GM12801 (cell line): ENCODE data around the gene DUSP3.

Experiments used
- CTCF ChIP-seq: IDR thresholded peaks from one replicate; pipeline ENCODE4 v1.5.1; 2011; ENCODE audit warnings: control low read depth; ENCODE audit not compliant: insufficient read length; ENCODE audit errors: extremely low read depth

DUSP3 gene

GRCh38 chr17:43767053-43767712 is 11.6 kb downstream of the DUSP3 start:
- no peak for TF ChIP-seq CTCF

- TF ChIP-seq CTCF, result no peak
Observed at GRCh38 chr17:43766413-43767052, 12.2 kb downstream of the DUSP3 start.

DNA sequence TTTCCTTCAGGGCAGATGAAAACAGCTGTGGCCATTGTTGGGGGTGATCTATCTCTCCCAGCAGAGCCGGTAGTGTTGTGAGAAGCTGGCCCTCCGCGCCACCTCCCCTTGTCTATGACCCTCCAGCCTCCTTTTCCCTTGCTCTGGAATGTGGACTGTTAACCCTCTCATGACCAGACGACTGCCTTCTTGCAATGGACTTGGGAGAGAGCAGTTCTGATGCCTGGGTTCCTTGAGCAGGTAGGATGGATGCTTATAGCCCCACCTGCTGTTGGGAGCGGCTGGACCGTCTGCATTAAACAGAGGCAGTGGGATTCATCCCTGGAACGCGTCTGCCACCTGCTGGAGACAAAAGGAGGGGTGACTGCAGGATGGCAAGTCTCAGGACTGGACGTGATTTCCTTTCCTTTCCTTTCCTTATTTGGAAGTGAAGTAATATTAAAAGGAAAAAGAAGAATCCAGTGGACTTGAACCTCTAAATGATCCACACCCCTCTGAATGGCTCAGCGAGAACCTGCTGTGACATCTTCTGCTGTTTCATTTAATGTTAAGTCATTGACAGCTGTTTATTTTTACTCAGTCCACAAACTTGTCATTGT is 18.4 kb downstream of the DUSP3 start:
- peak; percentile 95 for TF ChIP-seq CTCF

DNA sequence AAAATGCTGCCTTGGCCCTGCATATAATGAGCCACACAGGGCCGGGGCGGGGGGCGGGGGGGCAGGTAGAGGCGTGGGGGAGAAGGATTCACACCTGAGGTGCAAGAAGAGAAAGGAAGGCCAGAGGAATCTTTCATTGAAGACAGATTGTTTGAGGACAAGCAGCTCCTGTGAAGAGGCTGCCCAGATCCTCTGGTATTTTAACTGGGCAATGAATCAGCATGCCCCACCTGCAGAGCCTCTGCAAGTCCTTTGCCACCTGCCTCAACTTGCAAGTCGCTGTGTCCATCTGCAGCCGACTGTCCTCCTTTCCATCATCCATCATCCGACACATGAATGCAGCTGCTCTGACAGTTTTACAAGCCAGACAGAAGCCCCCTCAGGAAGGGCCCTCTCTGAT is 18.9 kb downstream of the DUSP3 start:
- TF ChIP-seq CTCF, result no peak

GRCh38 chr17:43758497-43759174 is 20.1 kb downstream of the DUSP3 start, which contains the start of gene SOST:
TSS of gene SOST (minus strand) at chr17:43758791. CDS start at chr17:43758741, 50 bp downstream.
- TF ChIP-seq CTCF, result no peak

DNA sequence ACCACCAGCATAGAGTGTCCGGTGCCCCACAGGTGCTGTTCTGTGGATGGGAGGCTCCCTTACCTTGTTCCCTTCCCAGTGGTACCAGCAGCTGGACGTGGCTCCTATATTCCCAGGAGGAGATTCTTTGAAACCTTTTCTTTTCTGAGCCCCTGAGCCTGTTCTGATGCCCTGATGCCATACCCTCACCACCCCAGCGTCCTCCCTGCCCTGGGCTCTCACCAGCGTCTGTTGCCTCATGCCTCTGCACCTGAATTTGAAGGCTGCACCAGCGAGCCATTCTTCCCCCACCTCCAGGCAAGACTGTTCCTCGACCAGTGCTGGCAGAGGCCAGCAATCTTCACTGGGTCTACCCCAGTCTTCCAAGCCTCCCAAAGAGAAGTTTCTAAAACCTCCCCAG is 20.7 kb downstream of the DUSP3 start:
- no peak for TF ChIP-seq CTCF

- no peak for TF ChIP-seq CTCF
Observed at GRCh38 chr17:43757171-43757660, 21.6 kb downstream of the DUSP3 start.
